ENCODE data around the gene ZNF346.

ZNF346 gene

DNA sequence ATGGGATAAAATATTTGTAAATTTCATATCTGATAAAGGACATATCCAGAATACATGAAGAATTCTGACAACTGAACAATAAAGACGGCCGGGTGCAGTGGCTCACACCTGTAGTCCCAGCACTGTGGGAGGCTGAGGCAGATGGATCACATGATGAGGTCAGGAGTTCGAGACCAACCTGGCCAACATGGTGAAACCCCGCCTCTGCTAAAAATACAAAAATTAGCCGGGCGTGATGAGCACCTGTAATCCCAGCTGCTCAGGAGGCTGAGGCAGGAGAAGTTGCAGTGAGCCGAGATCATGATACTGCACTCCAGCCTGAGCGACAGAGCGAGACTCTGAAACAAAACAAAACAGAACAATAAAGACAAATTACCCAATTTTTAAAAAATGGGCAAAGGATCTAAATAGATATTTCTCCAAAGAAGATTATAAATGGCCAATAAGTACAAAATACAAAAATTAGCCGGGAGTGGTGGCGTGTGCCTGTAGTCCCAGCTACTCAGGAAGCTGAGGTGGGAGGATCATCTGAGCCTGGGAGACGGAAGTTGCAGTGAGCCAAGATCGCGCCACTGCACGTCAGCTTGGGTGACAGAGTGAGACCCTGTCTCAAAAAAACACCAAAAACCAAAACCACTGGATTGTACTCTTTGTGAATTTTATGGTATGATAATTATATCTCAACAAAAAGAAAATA, 101.4 kb downstream of the ZNF346 start:
- no peak overlapping the region for H3K4me3 Mint-ChIP-seq
- no peaks in the 10 kb centered on the region for H3K9me3 Mint-ChIP-seq
- peaks cover 8% of the 10 kb centered on the region for H3K4me1 Mint-ChIP-seq
- no peaks in the 10 kb centered on the region for H3K36me3 Mint-ChIP-seq (ENCODE audit: low read depth)
- H3K27ac Mint-ChIP-seq: no peak overlapping the region
- ATAC-seq: no peak
- no peak for DNase-seq
- H3K27me3 Mint-ChIP-seq: no peaks in the 10 kb centered on the region

DNA sequence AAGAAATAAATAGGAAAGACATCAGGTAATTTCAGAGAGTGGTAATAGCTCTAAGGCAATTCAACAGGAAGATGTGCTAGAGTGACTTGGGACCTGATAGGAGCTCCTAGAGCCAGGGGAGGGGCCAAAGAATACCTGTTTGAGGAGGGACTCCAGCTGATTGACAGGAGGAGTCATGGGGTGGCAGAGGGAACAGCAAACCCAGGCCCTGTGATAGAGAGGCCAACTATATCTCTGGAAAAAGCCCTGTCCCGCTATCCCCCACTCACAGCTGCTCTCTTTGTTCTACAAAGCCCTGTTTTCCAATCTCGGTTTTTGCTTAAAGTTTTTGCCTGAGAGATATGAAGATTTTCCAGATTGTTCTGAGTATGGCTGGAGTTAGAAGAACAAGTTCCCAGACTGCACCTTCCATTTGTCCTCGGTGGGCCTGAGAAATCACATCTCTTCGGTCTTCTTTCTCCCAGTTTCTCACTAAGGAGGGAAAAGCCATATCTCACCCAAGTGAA, 102.0 kb downstream of the ZNF346 start:
- Mint-ChIP-seq H3K9me3 (no peaks in the 10 kb centered on the region), H3K27me3 (no peaks in the 10 kb centered on the region), H3K27ac (no peak overlapping the region)

DNA sequence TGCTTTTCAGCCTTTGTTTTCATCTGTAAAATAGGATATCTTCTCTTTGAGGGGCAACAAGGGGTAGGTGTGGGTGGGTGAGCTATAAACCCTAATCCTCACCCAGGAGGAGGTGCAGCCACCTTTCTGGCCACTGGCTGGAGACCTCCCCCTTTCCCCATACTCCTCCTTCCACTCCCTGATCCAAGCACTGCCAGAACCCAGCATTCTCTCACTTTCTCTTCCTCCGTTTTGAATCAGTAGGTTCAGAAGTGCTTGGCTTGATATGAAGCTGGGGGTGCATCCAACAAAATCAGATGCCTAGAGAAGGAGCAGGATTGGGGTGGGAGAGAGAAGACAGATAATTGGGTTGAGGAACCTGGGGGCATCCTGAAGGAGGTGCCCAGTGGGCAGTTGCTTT, 104.3 kb downstream of the ZNF346 start:
- no peaks in the 10 kb centered on the region for H3K36me3 Mint-ChIP-seq (ENCODE audit: low read depth)
- no peak overlapping the region for H3K27ac Mint-ChIP-seq
- no peak overlapping the region for H3K4me3 Mint-ChIP-seq
- H3K27me3 Mint-ChIP-seq: no peaks in the 10 kb centered on the region
- H3K4me1 Mint-ChIP-seq: peaks cover 23% of the 10 kb centered on the region
- no peaks in the 10 kb centered on the region for H3K9me3 Mint-ChIP-seq
- DNase-seq: no peak
- ATAC-seq: no peak

More for the DNA sequence above, 102.0 kb downstream of the ZNF346 start:
- ATAC-seq: peak; percentile 38
- H3K36me3 Mint-ChIP-seq (ENCODE audit: low read depth): no peaks in the 10 kb centered on the region
- no peak overlapping the region for H3K4me3 Mint-ChIP-seq
- DNase-seq: no peak
- peaks cover 14% of the 10 kb centered on the region for H3K4me1 Mint-ChIP-seq

DNA sequence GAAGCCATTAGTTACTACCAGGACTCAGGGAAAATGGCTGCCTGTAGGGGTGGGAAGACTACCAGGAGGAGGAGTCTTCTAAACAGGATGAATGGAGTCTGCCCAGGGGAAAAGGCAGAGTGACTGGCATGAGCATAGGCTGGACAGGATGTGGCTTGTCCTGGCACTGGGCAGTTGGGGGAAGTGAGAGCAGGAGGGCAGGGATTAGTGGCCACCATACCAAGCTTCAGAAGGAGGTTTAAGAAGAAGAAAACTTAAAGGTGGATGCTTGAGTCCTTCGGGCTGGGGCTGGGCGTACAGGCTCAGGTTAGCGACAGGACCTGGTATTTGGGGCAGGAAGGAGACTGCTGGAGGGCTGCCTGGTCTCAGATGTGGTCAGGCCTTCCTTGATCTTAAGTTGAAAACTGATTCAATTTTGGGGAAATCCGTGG, 106.1 kb downstream of the ZNF346 start:
- Mint-ChIP-seq H3K4me1 (peaks cover 23% of the 10 kb centered on the region), H3K4me3 (no peak overlapping the region), H3K27ac (no peak overlapping the region), H3K36me3 (ENCODE audit: low read depth) (no peaks in the 10 kb centered on the region), H3K9me3 (no peaks in the 10 kb centered on the region), H3K27me3 (no peaks in the 10 kb centered on the region)
- DNase-seq: no peak
- ATAC-seq: no peak

DNA sequence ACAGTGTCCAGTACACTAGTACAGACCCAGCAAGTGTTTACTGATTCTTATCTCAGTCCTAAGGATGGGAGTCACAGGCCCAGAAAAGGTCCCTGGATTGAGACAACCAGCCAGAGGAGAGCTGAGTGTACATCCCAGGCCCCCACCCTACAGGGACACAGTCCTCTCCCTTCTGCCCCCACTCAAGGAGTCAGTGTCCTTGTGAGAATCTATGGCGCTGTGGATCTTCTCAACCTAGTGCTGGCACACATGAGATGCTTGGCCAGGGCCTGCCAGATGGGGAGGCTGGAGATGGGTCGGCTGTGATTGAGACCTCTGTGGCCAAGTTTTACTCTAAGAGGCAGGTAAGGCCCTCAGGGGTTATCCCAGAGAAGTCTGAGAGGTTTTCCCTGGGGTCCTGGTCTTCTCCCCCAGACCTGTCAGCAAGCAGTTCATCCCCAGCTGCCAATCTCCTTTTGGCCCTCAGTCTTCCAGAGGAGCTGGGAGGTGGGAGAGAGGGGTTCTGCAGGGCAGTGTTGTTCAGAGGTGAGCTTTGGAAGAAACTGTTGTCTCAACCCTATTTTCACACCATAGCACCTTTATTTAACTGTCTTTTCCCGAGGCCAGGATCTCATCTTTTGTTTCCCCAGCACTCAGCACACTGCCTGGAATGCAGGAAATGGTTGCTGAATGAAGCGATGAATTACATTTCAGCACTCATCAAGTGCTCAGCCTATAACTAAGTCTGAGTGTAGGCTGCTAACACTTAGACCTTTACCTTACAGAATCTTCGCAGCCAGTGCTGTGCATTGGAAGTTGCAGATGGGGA, 107.9 kb downstream of the ZNF346 start:
- Mint-ChIP-seq H3K4me3 (no peak overlapping the region), H3K27me3 (no peaks in the 10 kb centered on the region), H3K4me1 (peaks cover 31% of the 10 kb centered on the region), H3K36me3 (ENCODE audit: low read depth) (peaks cover 7% of the 10 kb centered on the region), H3K9me3 (no peaks in the 10 kb centered on the region), H3K27ac (no peak overlapping the region)
- DNase-seq (no peak), ATAC-seq (no peak)
